ENCODE results near the gene SERHL2. TPM values are rescaled to one million over a fixed set of nuclear protein-coding genes. Genes with fewer than 3 reads are reported as not detected.

Gene SERHL2
- total RNA-seq, 2 experiments from 2014 or later, result 1.1 to 1.4 TPM

DNA sequence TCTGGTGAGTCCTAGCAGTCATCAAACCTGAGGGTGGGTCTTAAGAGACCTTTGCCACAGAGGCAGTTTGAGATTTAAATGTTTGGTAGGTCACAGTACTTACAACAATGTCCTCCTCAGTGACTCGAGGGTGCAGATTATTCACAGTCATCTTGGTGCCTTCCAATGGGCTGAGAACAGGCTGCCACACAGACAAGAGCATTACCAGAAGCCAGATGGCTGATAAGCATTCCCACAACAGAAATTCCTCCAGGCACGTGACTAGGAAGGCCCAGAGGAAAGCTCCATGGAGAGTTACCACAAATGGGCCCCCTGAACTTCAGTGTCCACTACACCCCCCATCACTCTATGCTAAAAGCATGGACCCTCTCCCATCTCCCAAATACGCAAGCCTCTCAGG lies 41.7 kb downstream of the SERHL2 start:
- ATAC-seq, result no peak
- no peak overlapping the region for H3K4me3 Mint-ChIP-seq
- ChIA-PET POLR2A (interaction anchor here (0.7 to 10.1 kb wide), 6 partner anchors 10 to 25 kb away, joined by 3 to 69 read pairs (median 4); partner anchors contain the start of gene POLDIP3), CTCF (interaction anchor here (1.3 kb wide), 1 partner anchor 12 kb away, joined by 3 read pairs; no protein-coding TSS in a partner anchor)
- H3K36me3 Mint-ChIP-seq (ENCODE audit: low read depth), result peaks cover 43% of the 10 kb centered on the region
- no peaks in the 10 kb centered on the region for H3K4me1 Mint-ChIP-seq (ENCODE audit: low read depth)
- TF ChIP-seq, protein P1, sequence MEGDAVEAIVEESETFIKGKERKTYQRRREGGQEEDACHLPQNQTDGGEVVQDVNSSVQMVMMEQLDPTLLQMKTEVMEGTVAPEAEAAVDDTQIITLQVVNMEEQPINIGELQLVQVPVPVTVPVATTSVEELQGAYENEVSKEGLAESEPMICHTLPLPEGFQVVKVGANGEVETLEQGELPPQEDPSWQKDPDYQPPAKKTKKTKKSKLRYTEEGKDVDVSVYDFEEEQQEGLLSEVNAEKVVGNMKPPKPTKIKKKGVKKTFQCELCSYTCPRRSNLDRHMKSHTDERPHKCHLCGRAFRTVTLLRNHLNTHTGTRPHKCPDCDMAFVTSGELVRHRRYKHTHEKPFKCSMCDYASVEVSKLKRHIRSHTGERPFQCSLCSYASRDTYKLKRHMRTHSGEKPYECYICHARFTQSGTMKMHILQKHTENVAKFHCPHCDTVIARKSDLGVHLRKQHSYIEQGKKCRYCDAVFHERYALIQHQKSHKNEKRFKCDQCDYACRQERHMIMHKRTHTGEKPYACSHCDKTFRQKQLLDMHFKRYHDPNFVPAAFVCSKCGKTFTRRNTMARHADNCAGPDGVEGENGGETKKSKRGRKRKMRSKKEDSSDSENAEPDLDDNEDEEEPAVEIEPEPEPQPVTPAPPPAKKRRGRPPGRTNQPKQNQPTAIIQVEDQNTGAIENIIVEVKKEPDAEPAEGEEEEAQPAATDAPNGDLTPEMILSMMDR (IDR thresholded peaks at IDR 0.05), result no peak
- no peak for DNase-seq
- no peaks in the 10 kb centered on the region for H3K27me3 Mint-ChIP-seq
- no peak overlapping the region for H3K27ac Mint-ChIP-seq
- intact Hi-C loops (cut with micrococcal nuclease), result no loop called here
- H3K9me3 Mint-ChIP-seq, result no peaks in the 10 kb centered on the region

DNA sequence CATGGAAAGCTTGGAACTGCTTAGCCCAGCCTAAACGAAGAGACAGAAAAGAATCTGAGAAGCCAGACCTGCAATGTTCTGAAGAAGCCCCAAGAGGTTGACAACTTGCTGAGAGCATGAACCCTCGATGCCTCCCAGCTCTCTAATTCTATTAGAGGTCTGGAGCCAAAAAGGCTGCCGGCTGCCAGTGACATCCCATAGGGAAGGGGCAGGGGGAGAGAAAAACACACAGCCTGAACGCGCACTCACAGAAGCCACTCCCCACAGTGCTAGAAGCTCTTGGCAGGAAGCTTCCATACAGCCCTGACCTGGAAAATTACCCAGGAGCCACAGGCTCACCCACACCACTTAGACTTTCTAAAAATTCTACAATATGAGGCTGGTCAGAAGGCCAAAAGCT lies 42.6 kb downstream of the SERHL2 start:
- Mint-ChIP-seq H3K9me3 (no peaks in the 10 kb centered on the region), H3K4me3 (no peak overlapping the region), H3K4me1 (ENCODE audit: low read depth) (no peaks in the 10 kb centered on the region), H3K36me3 (ENCODE audit: low read depth) (peaks cover 50% of the 10 kb centered on the region), H3K27ac (no peak overlapping the region), H3K27me3 (no peaks in the 10 kb centered on the region)
- intact Hi-C loops (cut with micrococcal nuclease), result no loop called here
- ATAC-seq (no peak), DNase-seq (no peak)
- POLR2A ChIA-PET, result interaction anchor here (0.6 to 10.1 kb wide), 5 partner anchors 9 to 17 kb away, joined by 3 to 69 read pairs (median 6); partner anchors contain the start of gene POLDIP3
- CTCF ChIA-PET, result interaction anchor here (1.2 to 1.3 kb wide), 2 partner anchors 13 to 15 kb away, joined by 3 to 4 read pairs; no protein-coding TSS in a partner anchor
- TF ChIP-seq, protein P1 (IDR thresholded peaks at IDR 0.05), result no peak

DNA sequence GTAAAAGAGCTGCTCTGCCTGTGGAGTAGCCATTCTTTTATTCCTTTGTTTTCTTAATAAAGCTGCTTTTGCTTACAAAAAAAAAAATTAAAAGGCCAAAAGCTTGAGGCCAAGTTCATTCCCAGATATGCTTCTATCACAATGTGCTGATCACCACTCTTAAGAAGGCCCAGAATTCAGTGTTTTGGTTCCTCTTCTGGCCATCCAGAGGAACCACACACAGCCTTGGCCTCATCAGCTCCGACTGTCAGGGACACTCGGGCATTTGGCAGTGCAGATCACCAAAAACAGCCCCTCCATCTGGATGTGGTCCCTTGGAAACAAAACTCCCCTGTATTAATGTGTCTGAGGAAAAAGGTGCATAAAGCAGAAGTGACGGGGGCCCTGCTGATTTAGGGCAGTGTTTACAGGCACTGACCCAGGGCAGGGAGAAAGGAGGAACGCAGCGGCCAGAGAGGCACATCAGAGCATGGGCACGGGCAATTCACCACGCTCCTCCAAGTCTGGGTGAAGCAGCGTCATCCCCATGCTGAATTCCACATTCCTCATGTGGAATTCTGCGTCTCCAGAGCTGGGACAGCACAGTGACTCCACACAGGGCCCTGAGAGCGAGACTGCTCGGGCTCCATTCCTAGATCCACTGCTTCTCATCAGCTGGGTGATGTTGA lies 43.2 kb downstream of the SERHL2 start:
- Mint-ChIP-seq H3K27me3 (no peaks in the 10 kb centered on the region), H3K9me3 (no peaks in the 10 kb centered on the region), H3K27ac (no peak overlapping the region), H3K4me1 (ENCODE audit: low read depth) (peaks cover 4% of the 10 kb centered on the region), H3K4me3 (no peak overlapping the region), H3K36me3 (ENCODE audit: low read depth) (peaks cover 54% of the 10 kb centered on the region)
- TF ChIP-seq, protein P1 (IDR thresholded peaks at IDR 0.05), result no peak
- ChIA-PET CTCF (interaction anchor here (1.2 kb wide), 1 partner anchor 15 kb away, joined by 4 read pairs; no protein-coding TSS in a partner anchor), POLR2A (interaction anchor here (1.2 to 10.1 kb wide), 4 partner anchors 9 to 16 kb away, joined by 4 to 69 read pairs (median 8); partner anchors contain the start of gene POLDIP3)
- intact Hi-C loops (cut with micrococcal nuclease), result no loop called here
- ATAC-seq (no peak), DNase-seq (no peak)

DNA sequence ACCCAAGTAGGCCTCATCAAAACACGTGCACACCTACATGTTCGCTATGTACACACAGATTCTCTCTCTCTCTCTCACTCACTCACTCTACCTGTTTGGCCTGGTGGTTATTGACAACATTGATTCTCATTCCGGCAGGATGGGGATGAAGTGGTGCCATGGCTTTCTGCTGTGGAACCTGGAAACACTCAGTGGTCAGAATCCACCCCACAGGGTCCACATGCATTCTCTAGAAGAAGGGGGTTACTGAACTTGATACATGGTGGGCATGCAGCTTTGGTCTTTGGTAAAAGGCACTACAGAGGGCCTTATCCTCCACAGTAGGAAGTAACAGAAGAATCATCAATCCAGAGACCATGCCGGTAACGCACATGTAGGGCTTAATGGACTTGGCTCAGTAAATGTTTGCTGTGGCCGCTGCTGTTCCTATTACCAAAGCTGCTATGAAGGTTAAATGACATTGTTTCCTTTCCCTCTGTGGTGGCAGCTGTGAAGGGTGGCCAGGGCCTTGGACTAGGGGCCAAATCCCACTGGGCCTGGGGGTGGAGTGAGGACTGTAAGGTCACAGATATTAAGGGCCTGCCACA lies 48.2 kb downstream of the SERHL2 start:
- H3K4me1 Mint-ChIP-seq (ENCODE audit: low read depth), result peaks cover 20% of the 10 kb centered on the region
- no peak for DNase-seq
- CTCF ChIA-PET, result no interaction called here

More for the DNA sequence above, 48.2 kb downstream of the SERHL2 start:
- TF ChIP-seq, protein P1 (IDR thresholded peaks at IDR 0.05), result no peak
- POLR2A ChIA-PET, result interaction anchor here (0.5 to 10.1 kb wide), 2 partner anchors 11 to 17 kb away, joined by 3 to 69 read pairs; partner anchors contain the start of gene POLDIP3
- Mint-ChIP-seq H3K9me3 (no peaks in the 10 kb centered on the region), H3K27me3 (no peaks in the 10 kb centered on the region), H3K4me3 (no peak overlapping the region), H3K27ac (peak overlapping the region; percentile 46), H3K36me3 (ENCODE audit: low read depth) (peaks cover 44% of the 10 kb centered on the region)
- intact Hi-C loops (cut with micrococcal nuclease), result no loop called here
- ATAC-seq, result no peak
